Renal pelvis (tissue), 4 donors: ENCODE results near the gene CD59. TPM values are rescaled to one million over a fixed set of nuclear protein-coding genes. Genes with fewer than 3 reads are reported as not detected.
"Not testable (repeated sequence)": the region's sequence is repeated elsewhere in the genome, so short reads cannot be mapped to it uniquely, and the experiment has no call there.

Experiments
- DNase-seq: peaks from one replicate; pipeline ENCODE4 v3.0.0-alpha.2; 2013
- polyA plus RNA-seq, 3 donors: library from polyadenylated mRNA; unstranded; fragments of 120-200 nt; gene quantifications; one replicate each; pipeline ENCODE4 v1.2.1, GENCODE V29; 2013; ENCODE audit not compliant: insufficient read length in 3 of 3

CD59 gene
- polyA plus RNA-seq, 3 donors, result 207 to 248 (median 247) TPM

DNA sequence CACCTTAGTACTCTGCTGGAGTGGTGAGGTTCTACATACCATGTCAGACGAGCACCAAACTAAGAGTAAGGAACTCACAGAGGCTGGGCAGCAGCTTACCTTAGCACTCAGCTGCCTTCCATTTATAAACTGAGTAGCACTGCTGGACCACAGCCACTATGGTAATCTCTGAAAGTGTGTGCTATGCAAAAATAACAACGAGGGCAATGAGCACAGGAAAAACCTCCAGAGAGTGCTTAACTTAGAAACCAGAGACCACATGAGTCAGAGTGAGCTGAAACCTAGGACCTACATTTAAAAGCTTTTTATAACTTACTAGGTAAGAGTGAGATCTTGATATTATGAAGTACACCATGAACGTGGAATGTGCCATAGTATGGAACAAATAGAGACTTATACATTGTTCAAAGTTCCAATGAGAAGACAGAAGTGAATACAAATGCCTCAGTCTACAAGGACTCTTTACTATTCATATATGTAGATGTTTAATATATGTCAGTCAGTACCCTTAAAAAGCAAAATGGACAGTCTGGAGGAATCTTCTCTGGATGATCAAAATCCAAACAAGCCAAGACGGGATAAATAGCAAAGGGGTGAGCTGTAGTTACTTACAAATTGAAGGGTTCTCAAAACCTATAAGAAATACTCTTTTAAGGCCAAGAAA lies 17.2 kb upstream of the CD59 start:
- DNase-seq, result no peak

DNA sequence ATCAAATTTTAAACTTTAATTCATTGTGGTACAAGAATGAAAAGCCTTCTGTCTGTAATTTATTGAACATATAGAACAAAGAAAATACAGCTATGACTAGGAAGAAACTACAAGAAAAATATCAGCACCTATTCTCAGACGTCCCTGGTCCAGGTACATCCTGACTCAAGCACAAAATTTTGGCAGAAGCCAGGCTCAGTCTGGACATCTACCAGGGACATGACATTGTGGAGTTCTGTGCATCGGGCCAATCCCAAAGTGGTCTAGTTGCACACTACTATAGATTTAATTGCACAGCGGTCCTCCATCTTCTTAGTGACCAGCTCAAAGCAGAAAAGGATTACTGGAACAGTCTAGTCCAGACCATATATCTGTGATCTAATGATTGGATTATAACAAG lies 15.7 kb upstream of the CD59 start:
- no peak for DNase-seq

DNA sequence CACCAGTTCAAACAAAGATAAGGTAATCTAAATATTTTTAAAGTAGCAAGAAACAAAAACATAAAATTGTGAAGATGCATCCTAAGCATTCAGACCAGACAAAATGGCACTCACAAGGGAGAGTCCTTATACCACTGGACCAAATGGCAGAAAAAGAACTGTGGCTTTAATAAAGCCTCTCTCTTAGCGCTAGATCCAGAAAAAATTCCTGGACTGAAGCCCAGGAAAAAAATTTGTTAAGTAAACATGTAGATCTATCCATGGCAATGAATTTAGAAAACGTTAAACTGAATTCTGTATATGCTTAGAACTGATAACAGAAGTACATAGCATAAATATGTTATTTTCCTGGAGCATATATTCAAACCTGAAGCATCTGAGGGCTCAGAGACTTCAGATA lies 11.8 kb upstream of the CD59 start:
- DNase-seq, result no peak

DNA sequence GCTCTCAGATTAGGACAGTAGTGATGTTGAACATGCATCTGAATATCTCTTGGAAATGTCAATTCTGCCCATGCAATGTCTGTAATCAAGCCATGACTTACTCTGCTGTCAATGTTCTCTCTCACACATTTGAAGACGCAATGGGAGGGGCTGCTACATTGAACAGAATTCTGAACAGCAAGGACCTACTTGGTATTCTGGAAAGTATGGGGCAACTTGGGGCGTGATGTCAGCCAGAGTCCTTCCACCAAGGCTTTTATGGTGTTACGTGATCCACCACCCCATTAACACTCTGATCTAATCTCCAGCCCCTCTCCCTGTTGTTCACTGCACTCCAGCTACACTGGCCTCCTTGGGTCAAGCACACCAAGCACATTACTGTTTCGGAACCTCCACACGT lies 7.1 kb upstream of the CD59 start:
- no peak for DNase-seq

DNA sequence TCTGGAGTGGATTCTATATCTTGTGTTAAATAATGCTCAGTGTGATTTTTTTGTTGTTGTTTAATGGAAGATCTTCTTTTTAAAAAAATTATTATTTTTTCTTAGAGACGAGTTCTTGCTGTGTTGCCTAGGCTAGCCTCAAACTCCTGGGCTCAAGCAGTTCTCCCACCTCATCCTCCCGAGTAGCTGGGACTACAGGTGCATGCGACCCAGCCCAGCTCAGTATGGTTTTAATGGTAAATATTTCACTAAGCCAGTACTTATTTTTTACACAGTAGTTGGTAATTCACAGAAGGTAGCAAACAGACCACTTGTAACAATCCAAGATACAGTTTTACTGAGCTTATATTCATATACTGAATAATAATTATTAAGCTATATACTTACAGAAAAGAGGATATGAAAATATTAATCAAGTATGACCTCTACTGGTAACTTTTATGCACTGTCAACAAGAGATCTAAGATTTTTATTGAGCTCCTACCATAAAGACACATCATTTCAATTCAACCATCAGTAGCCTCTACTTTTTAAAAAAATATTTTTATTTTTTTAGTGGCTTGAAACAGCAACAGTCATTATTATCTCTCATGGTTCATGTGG lies 6.1 kb upstream of the CD59 start:
- DNase-seq, result no peak

DNA sequence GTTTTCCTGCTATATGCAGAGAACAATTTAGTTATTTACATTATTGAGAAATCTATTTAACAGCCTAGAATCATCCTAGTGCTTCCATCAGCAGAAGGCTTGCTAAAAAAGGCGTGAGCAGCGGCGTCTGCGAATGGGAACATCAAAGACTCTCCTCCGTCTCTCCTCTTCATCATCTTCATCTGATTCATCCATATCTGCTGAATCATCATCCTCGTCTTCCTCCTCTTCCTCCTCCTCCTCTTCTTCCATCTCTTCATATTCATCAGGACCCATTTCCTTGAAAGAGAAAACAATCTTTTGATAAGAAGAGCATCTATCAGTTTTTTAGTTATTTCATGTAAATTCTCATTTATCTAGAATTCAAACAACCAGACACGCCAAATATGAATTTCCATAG lies 5.6 kb upstream of the CD59 start:
- DNase-seq, result no peak

DNA sequence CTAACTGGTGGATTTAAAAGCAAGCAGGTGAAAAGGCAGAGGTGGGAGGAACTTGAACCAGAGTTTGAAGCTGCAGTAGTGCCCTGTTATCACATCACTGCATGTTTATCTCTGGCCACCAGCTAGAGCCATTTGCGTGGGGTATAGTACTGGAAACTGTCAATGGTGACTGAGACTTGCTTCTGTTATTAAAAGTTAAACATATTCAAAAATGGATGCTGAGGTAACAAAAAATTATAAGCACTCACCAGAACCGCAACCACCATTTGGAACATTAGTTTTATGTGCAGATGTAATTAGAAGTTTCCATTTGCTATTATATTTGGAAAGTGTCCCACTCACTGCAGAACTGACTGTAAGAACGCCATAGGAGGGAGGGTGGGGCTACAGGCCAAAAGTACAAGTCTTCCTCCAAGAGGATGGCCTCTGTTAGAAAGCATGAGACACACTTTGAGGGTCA lies 1.2 kb upstream of the CD59 start:
- no peak for DNase-seq

DNA sequence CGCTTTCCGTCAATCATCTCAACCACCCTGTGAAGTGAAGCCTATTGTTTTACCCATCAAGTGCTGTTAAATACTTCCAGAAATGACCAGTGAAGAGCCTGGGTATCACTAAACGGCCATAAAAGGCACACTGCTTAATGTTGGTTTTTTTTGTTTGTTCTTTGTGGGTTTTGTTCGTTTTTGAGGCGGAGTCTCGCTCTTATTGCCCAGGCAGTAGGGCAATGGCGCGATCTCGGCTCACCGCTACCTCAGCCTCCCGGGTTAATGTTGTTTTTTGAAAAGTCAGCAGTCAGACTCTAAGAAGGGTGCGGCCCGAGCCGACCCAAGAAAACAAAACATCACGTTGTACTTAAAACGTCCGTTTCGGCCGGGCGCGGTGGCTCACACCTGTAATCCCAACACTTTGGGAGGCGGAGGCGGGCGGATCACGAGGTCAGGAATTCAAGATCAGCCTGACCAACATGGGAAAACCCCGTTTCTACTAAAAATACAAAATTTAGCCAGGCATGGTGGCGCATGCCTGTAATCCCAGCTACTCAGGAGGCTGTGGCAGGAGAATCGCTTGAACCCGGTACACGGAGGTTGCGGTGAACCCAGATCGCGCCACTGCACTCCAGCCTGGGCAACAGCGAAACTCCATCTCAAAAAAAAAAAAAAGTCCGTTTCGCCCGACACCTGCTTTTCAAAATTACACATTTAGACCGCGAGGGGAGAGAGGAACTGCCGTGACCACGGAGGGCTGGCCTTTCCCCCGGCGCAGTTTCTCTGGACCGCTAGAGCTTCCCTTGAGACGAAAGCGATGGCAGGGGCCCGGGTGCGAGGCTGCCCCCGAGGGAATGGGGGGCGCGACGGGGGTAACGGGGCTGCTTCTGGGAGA lies 714 bp downstream of the CD59 start:
- peak; percentile 61 for DNase-seq

DNA sequence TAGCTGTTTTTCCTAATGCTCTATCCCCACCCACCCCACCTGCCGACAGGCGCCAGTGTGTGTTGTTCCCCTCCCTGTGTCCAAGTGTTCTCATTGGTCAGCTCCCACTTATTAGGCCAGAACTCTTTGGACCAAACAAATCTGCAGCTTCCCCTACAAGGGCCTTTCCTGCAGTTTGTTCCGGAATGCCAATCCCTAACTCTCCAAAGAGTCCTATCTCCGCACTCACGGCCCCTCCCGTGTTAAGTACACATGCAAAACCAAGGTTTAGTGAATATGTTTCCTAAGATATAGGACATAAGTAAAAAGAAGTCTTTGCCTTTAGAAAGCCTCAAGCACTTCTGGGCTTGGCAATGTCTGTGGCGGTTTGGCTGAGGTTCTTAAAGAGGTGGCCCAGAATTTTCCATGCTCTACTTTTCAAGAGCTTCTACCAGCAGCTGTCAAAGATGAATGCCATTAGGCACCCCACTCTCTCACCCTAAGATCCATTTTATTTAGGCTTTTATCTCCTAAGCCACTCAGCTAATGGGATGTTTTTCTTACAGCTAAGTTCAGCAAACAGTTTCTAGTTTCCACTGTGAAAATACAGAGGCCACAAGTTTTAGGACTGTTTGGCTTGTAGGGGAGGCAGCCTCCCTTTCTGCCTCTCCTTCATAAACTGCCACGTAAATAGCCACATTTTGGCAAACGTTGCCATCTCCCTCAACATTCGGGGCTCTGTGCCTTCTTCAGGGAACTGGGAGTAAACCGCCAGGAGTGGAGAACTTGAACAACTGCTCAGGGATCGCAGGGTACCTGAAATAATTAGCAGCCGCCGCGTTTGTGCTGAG lies 1.6 kb downstream of the CD59 start:
- no peak for DNase-seq

DNA sequence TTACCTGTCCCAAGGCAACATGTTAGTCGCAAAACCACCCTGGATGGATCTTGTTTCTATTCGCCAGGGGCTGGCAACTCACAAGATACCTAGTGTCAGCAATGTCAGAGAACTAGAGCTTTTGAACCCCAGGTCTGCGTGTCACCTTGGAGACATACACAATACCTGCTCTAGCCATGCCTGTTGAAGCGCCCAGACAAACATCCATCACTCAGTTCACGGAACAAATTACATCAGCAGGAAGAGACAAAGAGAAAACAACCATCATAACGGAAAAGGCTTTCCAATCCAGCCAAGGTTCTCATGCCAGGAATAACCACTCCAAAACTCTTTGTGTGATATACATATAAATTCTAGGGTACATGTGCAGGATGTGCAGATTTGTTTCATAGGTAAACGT lies 2.2 kb downstream of the CD59 start:
- no peak for DNase-seq

DNA sequence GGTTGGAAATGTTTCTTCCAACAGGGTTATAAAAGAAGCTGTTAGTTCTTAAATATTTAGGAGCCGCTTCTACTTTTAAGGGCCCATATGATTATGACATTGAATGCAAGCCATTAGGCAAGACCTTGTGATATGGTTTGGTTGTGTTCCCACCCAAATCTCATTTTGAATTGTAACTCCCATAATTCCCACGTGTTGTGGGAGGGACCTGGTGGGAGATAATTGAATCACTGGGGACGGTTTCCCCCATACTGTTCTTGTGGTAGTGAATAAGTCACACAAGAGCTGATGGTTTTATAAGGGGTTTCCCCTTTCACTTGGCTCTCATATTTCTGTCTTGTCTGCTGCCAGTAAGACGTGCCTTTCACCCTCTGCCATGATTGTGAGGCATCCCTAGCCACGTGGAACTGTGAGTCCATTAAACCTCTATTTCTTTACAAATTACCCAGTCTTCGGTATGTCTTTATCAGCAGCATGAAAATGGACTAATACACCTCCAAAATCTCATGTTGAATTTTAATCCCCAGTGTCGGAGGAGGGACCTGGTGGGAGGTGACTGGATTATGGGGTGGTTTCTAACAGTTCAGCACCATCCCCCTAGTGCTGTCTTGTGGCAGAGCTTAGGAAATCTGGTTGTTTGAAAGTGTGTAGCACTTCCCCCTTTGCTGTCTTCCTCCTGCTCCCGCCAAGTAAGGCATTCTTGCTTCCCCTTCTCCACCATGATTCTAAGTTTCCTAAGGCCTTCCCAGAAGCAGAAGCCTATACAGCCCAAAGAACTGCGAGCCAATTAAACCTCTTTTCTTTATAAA lies 4.3 kb downstream of the CD59 start:
- no peak for DNase-seq

DNA sequence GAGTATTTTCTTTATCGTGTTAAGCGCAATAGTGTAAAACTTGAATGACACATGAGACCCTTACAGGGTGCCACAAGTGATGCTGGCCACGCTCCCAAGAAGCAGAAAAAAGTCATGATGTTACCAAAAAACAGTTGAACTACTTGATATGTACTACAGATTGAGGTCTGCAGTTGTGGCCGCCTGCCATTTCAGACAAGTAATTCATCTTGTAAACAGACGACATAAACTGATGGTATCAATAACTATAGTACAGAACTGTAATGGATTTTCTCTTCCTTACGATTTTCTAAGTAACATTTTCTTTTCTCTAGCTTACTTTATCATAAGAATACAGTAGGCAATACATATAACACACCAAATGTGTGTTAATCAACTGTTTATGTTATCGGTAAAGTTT lies 5.5 kb downstream of the CD59 start:
- DNase-seq, result no peak

DNA sequence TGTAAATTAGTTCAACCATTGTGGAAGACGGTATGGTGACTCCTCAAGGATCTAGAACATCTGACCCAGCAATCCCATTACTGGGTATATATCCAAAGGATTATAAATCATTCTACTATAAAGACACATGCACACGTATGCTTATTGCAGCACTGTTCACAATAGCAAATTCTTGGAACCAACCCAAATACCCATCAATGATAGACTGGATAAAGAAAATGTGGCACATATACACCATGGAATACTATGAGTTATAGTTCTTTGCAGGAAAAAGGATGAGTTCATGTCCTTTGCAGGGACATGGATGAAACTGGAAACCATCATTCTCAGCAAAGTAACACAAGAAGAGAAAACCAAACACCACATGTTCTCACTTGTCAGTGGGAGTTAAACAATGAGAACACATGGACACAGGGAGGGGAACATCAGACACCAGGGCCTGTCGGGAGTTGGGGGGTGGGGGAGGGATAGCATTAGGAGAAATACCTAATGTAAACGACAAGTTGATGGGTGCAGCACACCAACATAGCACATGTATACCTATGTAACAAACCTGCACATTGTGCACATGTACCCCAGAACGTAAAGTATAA lies 7.1 kb downstream of the CD59 start:
- not testable (repeated sequence) for DNase-seq

DNA sequence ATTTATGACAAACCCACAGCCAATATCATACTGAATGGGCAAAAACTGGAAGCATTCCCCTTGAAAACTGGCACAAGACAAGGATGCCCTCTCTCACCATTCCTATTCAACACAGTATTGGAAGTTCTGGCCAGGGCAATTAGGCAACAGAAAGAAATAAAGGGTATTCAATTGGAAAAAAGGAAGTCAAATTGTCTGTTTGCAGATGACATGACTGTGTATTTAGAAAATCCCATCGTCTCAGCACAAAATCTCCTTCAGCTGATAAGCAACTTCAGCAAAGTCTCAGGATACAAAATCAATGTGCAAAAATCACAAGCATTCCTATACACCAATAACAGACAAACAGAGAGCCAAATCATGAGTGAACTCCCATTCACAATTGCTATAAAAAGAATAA lies 8.7 kb downstream of the CD59 start:
- not testable (repeated sequence) for DNase-seq

DNA sequence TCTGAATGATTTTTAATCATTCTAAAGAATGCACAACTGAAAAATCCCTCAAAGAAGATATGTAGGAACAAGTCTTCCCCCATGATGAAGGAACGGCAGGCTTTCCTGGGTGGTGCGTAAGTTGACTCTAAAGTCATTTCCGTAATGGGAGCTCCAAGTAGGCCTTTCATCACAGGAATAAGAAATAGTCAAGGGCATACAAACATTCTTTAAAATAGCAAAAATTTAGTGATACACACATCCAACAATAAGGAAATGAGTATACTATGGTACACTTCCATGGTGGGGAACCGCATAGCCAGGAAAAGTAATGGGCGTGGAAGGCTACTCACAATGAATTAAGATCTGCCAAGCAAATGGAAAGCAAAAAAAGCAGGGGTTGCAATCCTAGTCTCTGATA lies 10.7 kb downstream of the CD59 start:
- no peak for DNase-seq

DNA sequence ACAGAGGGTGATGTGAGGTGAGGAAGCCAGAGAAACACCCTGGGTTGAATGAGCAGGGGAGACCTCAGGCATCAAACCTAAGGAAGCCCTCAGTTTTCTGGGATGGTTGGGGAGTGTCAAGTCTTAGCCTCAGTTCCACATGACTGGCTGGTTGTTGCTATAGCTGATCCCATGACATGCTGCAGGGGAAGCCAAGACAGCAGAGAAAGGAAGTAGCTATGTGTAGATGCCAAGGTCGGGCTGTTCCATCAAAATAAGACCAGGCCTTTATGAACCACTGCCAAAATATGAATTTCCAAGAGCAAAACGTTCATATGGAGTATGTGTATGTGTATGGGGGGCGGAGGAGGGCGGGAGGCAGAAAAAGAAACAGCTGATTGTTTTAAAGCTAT lies 11.6 kb downstream of the CD59 start:
- no peak for DNase-seq

DNA sequence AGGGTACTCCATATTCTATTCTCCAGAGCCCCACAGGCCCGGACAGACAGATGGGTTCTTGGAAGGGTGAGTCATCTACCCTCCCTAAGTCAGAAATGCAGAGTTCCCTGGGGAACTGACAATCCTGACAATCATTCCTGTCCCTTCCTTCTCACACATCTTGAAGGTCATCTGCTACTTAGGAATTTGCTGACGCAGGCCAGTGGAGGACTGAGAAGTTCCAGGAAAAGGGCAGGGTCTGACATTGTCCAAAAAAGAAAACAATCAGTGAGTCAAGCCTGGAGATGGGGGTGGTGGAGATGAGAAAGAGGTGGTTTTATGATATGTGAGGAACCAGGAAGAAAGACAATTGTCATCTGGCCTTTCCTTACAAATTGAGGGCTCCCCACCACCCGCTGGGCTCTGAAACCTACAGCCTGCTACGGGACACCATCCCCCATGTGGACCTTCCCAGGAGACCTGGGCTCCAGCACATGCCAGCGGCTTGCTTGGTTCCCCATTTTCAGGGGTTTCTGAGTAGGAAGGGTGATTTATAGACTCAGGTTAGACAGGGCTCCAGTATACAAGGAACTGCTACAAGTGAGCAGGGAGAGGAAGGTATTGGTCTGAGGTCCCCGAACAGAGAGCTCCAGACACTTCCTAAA lies 12.9 kb downstream of the CD59 start:
- no peak for DNase-seq

DNA sequence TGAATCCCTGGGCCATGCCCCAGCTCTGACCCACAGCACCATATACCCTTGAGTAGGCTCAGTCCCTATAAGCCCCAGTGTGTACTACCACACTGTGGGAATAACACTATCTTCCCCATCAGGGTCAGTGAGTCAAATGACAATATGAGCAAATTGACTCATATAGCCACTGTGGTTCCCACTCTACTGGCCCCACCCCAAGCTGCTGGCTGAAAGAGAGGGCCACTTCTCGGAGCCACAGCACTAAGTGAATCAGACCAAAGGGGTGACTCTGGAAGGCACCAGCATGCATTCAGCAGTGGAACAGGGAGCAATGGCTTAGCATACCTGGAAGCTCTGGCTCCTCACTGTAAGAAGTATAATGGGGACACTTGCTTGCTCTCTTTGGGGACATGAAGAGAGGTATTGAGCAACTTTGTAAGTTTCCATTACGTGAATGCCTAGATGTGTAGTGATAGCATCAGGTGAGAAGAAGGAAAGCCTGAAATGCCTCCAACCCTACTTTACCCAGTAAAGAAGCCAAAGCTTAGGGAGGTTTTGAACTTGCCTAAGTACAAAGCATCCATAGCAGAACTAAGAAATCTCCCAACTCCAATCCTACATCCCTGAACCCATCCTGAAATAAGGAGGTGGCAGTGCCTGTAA lies 13.5 kb downstream of the CD59 start:
- no peak for DNase-seq

DNA sequence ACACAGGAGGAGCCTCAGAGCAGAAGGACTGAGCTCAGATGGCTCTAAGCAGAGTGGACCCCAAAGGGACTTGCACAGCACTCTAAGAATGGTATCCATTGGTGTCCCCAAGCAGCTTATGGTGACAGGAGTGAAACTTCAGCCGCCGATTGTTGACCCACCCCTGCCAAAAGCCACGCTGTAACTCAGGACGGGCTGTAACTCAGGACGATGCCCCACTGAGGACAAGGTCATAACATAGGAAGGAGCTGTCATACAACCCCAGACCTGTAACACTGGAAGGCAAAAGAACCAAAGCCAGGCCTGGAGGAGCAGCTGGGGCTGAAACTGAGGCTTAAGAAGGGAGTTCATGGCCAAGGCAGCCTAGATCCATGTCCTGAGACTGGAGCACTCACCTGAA lies 14.2 kb downstream of the CD59 start:
- no peak for DNase-seq

DNA sequence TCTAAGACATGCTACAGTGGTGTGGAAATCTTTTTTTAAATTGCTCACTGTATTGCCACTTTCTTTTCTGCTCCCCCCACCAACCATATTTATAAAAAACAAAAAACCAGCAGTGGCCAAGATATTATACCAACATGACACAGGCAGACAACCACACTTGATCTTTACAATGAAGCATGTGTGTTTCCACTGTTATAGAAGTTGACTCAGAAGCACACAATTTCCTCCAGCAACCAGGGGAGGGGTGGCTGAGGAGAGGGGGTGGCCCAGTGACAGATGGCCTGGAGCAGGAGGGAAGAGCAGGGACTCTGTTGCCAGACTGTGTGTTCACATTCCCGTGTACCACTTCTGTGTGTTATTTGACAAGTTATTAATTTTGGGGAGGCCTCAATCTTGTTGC lies 14.8 kb downstream of the CD59 start:
- DNase-seq, result no peak
